ACC112 (cell line): ENCODE results near the gene MED13L.
"Not testable (repeated sequence)": the region's sequence is repeated elsewhere in the genome, so short reads cannot be mapped to it uniquely, and the experiment has no call there.

Experiments used
- H2AFZ ChIP-seq: fragments of 200-600 bp; sonication (generic); one replicate; pipeline ENCODE4 v1.6.0; 2017; ENCODE audit warnings: antibody characterized with exemption, low read length; ENCODE audit not compliant: unreplicated experiment
- H3K27ac ChIP-seq: fragments of 200-600 bp; sonication (generic); 2 replicates; pipeline ENCODE4 v1.5.1; 2014; ENCODE audit warnings: low read depth, mild to moderate bottlenecking, antibody characterized with exemption, low read length, moderate library complexity
- H3K27me3 ChIP-seq: fragments of 200-600 bp; sonication (generic); 2 replicates; pipeline ENCODE4 v1.6.1; 2014; ENCODE audit warnings: mild to moderate bottlenecking, antibody characterized with exemption, low read length, moderate library complexity, mixed read lengths; ENCODE audit not compliant: insufficient read depth
- H3K36me3 ChIP-seq: fragments of 200-600 bp; sonication (generic); 2 replicates; pipeline ENCODE4 v1.6.1; 2016; ENCODE audit warnings: mild to moderate bottlenecking, antibody characterized with exemption, low read length, moderate library complexity, mixed read lengths; ENCODE audit not compliant: insufficient read depth
- H3K4me1 ChIP-seq: fragments of 200-600 bp; sonication (generic); one replicate; pipeline ENCODE4 v1.6.1; 2016; ENCODE audit warnings: low read length, mixed read lengths; ENCODE audit not compliant: insufficient read depth, unreplicated experiment, control insufficient read depth
- H3K4me3 ChIP-seq: fragments of 200-600 bp; sonication (generic); 2 replicates; pipeline ENCODE4 v1.5.1; 2014; ENCODE audit warnings: mild to moderate bottlenecking, low read depth, low read length
- H3K79me2 ChIP-seq: fragments of 200-600 bp; sonication (generic); one replicate; pipeline ENCODE4 v1.6.0; 2016; ENCODE audit warnings: low read length; ENCODE audit not compliant: control insufficient read depth, unreplicated experiment, insufficient read depth

The MED13L gene

GRCh38 chr12:116293687-116294453 is 16.4 kb upstream of the MED13L start:
- peaks cover 6% of the 10 kb centered on the region for H3K4me1 ChIP-seq
- H3K27ac ChIP-seq, result no peak overlapping the region
- no peak overlapping the region for H3K4me3 ChIP-seq
- no peaks in the 10 kb centered on the region for H3K36me3 ChIP-seq
- no peaks in the 10 kb centered on the region for H3K79me2 ChIP-seq
- H3K27me3 ChIP-seq, result no peaks in the 10 kb centered on the region
- peak overlapping the region; percentile 51 for H2AFZ ChIP-seq

- H3K79me2 ChIP-seq, result no peaks in the 10 kb centered on the region
- no peak overlapping the region for H2AFZ ChIP-seq
- no peak overlapping the region for H3K4me3 ChIP-seq
- H3K27ac ChIP-seq, result no peak overlapping the region
- no peaks in the 10 kb centered on the region for H3K27me3 ChIP-seq
- H3K36me3 ChIP-seq, result no peaks in the 10 kb centered on the region
- peaks cover 6% of the 10 kb centered on the region for H3K4me1 ChIP-seq
Observed at GRCh38 chr12:116291218-116291617, 13.7 kb upstream of the MED13L start.

- H3K36me3 ChIP-seq, result no peaks in the 10 kb centered on the region
- H2AFZ ChIP-seq, result no peak overlapping the region
- no peak overlapping the region for H3K27ac ChIP-seq
- H3K4me3 ChIP-seq, result no peak overlapping the region
- H3K27me3 ChIP-seq, result no peaks in the 10 kb centered on the region
- H3K79me2 ChIP-seq, result no peaks in the 10 kb centered on the region
- peaks cover 1% of the 10 kb centered on the region for H3K4me1 ChIP-seq
Observed at GRCh38 chr12:116288735-116289134, 11.2 kb upstream of the MED13L start.

GRCh38 chr12:116287842-116288301 is 10.4 kb upstream of the MED13L start:
- Histone ChIP-seq H2AFZ (no peak overlapping the region), H3K4me3 (no peak overlapping the region), H3K27me3 (no peaks in the 10 kb centered on the region), H3K36me3 (no peaks in the 10 kb centered on the region), H3K79me2 (no peaks in the 10 kb centered on the region), H3K4me1 (no peaks in the 10 kb centered on the region), H3K27ac (no peak overlapping the region)

DNA sequence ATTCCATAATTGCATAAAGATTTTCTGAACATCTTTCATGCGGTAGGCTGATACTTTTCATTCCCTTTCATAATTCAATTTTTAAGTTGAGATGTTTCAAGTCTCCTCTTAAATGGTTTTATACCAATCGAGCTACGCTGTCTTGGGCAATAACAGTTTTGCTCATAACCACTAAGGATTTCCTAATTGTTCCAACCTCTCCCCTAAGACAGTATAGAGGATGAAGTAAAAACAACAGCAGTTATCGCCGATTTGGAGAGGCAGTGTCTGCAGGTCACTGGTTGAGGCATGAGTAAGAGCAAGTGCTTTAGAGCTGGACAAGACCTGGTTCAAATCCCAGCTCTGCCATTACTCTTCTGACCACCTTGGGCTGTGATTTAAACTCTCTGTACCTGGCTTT is 6.9 kb upstream of the MED13L start:
- Histone ChIP-seq H3K4me1 (peaks cover 9% of the 10 kb centered on the region), H2AFZ (no peak overlapping the region), H3K4me3 (no peak overlapping the region), H3K79me2 (no peaks in the 10 kb centered on the region), H3K27me3 (no peaks in the 10 kb centered on the region), H3K36me3 (no peaks in the 10 kb centered on the region), H3K27ac (no peak overlapping the region)

GRCh38 chr12:116283881-116284280 is 6.4 kb upstream of the MED13L start:
- H3K4me1 ChIP-seq, result not testable (repeated sequence)

GRCh38 chr12:116282371-116283286 is 5.1 kb upstream of the MED13L start:
- H3K27me3 ChIP-seq, result no peaks in the 10 kb centered on the region
- H3K4me3 ChIP-seq, result peak overlapping the region; percentile 44; the same call in 1 of the 2 replicates
- H3K4me1 ChIP-seq, result peaks cover 13% of the 10 kb centered on the region
- H3K27ac ChIP-seq, result no peak overlapping the region
- peak overlapping the region; percentile 82 for H2AFZ ChIP-seq
- no peaks in the 10 kb centered on the region for H3K36me3 ChIP-seq
- H3K79me2 ChIP-seq, result no peaks in the 10 kb centered on the region

More at GRCh38 chr12:116283881-116284280, 6.4 kb upstream of the MED13L start:
- not testable (repeated sequence) for H3K36me3 ChIP-seq, H2AFZ ChIP-seq, H3K27me3 ChIP-seq, H3K27ac ChIP-seq, H3K79me2 ChIP-seq, H3K4me3 ChIP-seq

DNA sequence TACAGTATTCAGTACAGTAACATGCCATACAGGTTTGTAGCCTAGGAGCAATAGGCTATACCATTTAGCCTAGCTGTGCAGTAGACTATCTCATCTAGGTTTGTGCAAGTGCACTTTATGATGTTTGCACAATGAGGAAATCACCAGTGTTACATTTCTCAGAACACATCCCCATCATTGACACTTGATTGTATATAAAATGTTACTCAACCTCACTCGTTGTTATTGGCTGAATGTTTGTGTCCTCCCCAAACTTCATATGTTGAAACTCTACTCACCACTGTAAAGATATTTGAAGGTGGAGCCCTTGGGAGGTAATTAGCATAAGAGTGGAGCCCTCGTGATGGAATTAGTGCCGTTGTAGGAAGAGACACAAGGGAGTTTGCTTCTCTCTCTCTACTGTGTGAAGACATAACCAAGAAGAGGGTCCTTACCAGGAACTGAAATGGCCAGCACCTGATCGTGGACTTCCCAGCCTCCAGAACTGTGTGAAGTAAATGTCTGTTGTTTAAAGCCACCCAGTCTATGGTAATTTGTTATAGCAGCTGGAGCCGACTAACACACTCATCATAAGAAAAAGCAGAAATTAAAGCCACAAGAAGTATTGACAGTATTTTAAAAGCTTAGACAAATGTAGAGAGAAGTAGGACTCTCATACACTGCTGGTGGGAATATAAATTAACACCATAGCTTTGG is 3.2 kb upstream of the MED13L start:
- Histone ChIP-seq H3K27ac (no peak overlapping the region), H2AFZ (no peak overlapping the region), H3K36me3 (no peaks in the 10 kb centered on the region), H3K4me1 (peaks cover 13% of the 10 kb centered on the region), H3K4me3 (no peak overlapping the region), H3K27me3 (no peaks in the 10 kb centered on the region), H3K79me2 (peaks cover 13% of the 10 kb centered on the region)

DNA sequence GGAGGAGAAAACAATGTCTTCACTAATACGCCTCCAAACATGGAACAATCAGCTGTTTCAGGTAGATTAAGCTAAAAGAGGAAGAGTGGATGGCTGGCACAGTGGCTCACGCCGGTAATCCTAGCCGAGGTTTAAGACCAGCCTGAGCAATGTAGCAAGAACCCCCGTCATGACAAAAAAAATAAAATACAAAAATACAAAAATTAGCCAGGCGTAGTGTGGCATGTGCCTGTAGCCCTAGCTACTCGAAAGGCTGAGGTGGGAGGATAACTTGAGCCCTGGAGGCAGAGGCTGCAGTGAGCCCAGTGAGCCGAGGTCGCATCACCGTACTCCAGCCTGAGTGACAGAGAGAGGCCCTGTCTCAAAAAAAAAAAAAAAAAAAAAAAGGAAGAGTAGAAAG is 1.2 kb upstream of the MED13L start:
- peaks cover 19% of the 10 kb centered on the region for H3K4me1 ChIP-seq
- H3K27ac ChIP-seq, result no peak overlapping the region
- no peak overlapping the region for H2AFZ ChIP-seq
- H3K36me3 ChIP-seq, result no peaks in the 10 kb centered on the region
- peaks cover 33% of the 10 kb centered on the region for H3K79me2 ChIP-seq
- H3K4me3 ChIP-seq, result no peak overlapping the region
- H3K27me3 ChIP-seq, result no peaks in the 10 kb centered on the region

DNA sequence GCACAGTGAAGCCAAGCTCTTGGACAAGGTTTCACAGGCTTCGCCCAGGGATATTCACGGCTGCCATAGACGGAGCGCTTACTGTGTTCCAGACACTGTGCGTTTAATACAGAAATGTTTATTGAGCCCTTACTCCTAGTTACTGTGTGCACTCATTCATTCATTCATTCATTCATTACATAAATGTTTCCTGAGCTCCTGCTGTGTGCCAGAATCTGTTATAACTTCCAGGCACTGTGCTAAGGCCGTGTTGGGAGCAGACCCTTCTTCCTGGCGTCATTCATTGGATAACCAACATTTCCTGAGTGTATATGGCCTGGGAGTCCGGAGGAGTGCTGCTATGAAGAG is 760 bp upstream of the MED13L start:
- Histone ChIP-seq H3K4me3 (peak overlapping the region; percentile 76), H3K36me3 (no peaks in the 10 kb centered on the region), H3K4me1 (peaks cover 23% of the 10 kb centered on the region), H3K27me3 (no peaks in the 10 kb centered on the region), H2AFZ (peak overlapping the region; percentile 58), H3K27ac (peak overlapping the region; percentile 25; the same call in 1 of the 2 replicates), H3K79me2 (peaks cover 37% of the 10 kb centered on the region)
